Neural cell (in vitro differentiated cells): Measurements from ENCODE around the gene TCF25.

Source experiments
- CTCF ChIP-seq: fragments of 450-650 bp; IDR thresholded peaks from 2 replicates; pipeline ENCODE4 v1.5.1; 2014; ENCODE audit warnings: antibody characterized with exemption, mild to moderate bottlenecking, moderate library complexity; ENCODE audit not compliant: poor library complexity, severe bottlenecking
- EP300 ChIP-seq: fragments of 450-650 bp; conservative IDR thresholded peaks from 2 replicates; pipeline ENCODE4 v1.6.1; 2014; ENCODE audit warnings: antibody characterized with exemption, mild to moderate bottlenecking, moderate library complexity; ENCODE audit not compliant: poor library complexity, severe bottlenecking

- no peak for TF ChIP-seq CTCF
- no peak for TF ChIP-seq EP300
Measured at GRCh38 chr16:89907055-89907814, 33.8 kb downstream of the TCF25 start.
